Measurements from ENCODE around the gene GJA5.
"Not testable (repeated sequence)": the region's sequence is repeated elsewhere in the genome, so short reads cannot be mapped to it uniquely, and the experiment has no call there.

Gene GJA5

DNA sequence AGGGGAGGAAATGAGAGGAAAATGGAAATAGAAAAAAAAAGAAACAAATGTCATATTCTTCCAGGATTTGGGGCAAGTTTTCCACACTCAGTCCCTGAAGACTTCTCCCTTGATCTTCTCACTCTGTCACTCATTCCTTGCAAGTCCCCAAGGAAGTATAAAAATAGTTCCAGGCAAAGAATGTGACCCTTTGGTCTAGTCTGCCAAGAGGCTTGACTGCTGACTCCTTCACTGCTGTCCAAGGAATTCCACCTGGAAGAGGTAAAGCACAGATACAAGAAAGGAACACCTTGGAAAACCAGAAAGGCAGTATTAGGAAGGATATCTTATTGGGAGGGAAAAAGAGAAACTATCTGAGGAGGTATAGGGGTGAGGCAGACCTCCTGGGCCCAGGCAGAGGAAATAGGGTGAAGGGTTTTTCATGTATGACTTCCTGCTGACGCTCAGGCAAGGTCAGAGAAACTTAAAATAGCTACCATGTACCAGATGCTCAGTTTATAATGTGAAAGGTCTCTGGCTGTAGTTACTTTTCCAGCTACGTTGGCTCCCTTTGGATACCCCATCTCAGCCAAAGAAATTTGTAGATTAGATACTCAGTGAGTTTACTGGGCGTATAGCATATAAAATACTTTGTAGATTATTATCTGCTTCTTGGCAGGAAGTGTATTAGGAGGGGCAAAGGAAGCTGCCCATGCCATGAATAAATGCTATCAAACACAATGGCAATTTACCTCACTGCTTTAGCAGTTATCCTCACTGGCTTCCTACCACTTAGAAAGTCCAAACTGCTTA lies 2.0 kb upstream of the GJA5 start:
- DNase-seq: no peak

GRCh38 chr1:147758379-147759100 lies 1.9 kb downstream of the GJA5 start:
- no peak for DNase-seq

DNA sequence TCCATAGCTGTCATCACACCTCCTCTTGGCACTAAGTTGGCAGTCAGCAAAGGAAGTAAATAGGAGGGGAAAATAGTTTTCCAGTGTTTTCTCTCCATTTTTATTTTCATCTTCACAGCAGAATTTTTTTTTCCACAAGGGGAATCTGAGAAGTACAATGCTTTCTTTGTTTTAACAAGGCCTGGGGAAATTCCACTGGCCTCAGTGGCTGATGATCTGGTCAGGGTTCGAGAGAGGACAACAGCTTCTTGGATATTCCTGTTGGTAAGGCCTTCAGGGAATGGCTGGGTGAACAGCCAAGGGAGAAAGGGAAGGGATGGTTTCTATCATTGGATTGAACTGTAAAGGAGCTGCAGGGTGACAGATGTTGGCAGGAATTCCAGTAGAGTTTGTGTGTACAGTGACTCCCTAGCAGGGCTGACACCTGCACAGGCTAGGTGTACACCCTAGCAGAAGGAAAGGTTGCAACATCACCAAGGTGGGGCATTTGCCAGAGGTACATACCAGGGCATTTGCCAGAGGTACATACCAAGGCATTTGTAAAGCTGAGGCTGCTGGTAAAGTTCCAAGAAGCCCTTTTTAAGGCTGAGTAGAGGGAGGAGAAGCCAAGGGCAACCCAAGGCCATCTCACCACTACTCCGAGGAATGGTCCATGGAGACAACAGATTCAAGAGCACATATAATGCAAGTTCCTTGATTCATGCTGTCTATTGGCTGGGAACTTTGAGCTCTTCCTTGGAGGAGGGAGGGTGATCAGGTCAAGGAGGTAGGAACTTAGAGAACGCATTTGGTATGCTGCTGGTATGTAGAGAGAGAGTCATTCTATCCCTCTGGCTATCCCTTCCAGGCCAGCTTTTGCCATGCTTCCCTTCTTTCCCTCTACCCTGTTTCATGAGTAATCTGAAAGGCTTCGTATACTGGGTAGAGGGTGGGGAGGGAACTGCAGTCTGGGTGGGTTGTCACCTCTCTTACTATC lies 3.1 kb downstream of the GJA5 start:
- DNase-seq: no peak

GRCh38 chr1:147756341-147756740 lies 4.1 kb downstream of the GJA5 start:
- no peak for DNase-seq

- no peak for DNase-seq
Measured at GRCh38 chr1:147754661-147755060, 5.7 kb downstream of the GJA5 start.

DNA sequence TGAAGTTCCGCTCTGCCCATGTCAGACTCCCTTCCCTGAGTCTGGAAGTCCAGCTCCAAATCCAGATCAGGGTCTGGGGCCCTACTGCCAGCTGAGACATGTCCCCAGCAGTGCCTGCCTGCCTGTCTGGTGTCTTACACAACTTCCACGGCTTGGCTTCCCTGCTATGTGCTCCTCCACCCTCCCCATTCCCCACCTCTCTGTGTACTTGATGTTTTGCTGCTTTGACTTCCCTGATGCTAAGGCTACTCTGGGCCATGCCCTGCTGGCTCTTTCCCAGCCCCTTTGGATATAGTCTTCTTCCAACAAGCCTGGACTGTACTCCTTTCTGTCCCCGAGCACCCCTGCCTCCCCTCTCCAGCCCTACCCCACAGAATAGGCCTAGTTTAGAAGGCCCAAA lies 7.3 kb downstream of the GJA5 start:
- no peak for DNase-seq

GRCh38 chr1:147752511-147752910 lies 7.9 kb downstream of the GJA5 start:
- no peak for DNase-seq

- DNase-seq: no peak
Measured at GRCh38 chr1:147751346-147751745, 9.1 kb downstream of the GJA5 start.

DNA sequence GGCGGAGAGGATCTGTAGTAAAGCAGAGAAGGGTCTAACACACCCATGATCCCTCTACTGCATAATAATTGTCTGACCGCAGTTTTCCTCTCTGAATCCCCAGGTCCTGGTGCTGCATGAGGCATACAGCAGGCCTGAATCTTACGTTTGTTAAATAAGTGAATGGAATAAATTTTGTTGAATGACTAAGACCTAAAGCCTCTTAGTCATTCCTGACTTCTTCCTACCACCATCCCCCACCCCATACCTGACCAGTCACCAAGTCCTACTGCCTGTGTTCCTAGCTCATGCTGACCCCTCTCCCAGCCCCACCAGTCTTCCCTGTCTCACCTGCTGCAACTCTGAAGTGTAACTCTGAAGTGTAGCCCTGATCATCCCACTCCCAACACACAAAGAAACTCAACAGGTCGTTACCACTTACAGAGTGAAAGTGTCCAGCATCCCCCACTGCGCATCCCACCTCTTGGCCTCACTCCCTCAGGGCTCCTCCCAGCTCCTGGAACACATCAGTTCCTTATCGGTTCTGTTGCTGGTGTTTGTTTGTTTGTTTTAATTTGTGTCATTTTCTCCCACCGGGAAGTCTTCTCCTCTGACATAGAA lies 9.7 kb downstream of the GJA5 start:
- no peak for DNase-seq

DNA sequence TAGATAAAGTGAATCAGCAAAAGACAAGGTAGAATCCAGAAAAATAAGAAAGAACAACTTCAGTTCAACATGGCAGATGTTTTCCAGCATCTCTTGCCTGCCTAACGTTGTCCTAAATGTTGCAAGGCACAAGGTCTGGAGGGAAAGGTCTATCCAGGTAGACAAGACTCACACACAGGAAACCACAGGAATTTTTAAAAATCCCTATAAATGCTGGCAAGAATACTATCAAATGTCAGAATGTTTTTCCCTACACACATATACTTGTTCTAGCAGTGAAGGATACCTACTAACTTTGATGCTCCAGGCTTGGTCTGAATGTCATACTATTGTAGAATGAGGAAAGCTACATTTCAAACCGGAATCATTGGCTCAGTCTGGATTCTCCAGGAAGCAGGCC lies 10.6 kb downstream of the GJA5 start:
- DNase-seq: no peak

DNA sequence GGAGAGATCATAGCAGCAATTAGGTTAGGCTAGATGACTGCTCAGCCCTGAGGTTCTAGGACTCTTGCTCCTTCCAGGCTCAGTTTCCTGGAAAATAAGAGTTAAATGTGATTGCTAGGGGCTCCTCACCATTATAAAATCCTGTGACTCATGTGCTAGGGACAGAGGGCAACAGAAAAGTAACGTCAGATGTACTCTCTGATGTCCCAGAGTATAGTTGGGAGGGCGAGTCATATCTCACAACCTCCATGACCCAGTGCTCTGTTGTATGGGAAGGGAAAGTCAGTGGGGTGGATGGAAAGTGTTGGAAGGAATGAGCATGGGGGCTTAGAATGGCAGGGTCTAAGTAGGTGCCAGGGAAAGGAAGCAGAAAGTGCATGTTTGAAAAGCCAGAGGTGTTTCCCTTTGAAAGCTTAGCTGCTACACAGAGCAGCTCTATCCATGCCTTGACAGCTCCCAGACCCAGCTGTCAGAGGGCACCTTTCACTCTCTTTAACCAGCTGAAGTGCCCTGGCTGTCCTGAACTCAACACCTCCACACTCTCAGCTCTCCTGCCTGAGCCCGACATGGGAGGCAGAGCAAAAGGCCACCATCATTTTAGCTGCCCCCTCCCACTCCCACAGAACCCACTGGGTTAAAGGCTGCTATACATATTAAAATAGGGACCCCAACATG lies 11.6 kb downstream of the GJA5 start:
- peak; percentile 5 for DNase-seq

DNA sequence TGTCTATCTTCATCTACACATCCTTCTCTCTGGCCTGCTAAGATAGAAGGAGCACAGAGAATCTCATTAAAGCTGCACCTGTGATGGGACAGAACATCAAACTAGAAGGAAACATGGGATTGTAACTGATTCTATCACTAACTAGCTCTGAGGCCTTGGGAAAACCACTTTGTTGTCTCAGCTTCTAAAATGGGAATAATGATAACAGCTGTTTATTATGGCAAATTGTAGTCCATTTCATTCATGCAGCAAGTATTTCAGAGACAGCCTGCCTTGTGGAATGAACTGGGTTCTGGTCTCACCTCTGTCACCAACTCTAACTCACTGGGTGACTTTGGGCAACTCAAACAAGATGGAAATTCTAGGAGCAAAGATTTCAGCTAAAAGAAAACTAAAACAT lies 12.4 kb downstream of the GJA5 start:
- no peak for DNase-seq

GRCh38 chr1:147745271-147745670 lies 15.1 kb downstream of the GJA5 start:
- DNase-seq: no peak

DNA sequence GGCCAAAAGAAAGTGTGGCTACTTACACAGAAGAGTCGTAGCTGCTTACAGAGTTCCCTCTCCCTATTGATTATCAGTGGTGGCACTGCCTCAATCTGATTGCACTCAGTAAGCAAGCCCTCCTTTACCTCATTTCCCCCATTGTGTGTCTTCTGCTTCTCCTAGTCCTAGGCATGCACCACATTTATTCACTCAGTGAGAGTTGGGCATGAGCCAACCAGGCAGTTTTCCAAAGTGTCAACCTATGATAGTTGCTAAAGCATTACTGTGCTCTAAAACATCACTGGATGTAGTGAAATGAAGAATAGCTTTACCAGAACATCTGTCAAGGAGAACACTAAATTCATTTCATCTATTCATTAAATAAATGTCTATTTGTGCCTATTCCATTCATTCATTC lies 19.3 kb downstream of the GJA5 start:
- DNase-seq: no peak

- no peak for DNase-seq
Measured at GRCh38 chr1:147740391-147740790, 20.0 kb downstream of the GJA5 start.

DNA sequence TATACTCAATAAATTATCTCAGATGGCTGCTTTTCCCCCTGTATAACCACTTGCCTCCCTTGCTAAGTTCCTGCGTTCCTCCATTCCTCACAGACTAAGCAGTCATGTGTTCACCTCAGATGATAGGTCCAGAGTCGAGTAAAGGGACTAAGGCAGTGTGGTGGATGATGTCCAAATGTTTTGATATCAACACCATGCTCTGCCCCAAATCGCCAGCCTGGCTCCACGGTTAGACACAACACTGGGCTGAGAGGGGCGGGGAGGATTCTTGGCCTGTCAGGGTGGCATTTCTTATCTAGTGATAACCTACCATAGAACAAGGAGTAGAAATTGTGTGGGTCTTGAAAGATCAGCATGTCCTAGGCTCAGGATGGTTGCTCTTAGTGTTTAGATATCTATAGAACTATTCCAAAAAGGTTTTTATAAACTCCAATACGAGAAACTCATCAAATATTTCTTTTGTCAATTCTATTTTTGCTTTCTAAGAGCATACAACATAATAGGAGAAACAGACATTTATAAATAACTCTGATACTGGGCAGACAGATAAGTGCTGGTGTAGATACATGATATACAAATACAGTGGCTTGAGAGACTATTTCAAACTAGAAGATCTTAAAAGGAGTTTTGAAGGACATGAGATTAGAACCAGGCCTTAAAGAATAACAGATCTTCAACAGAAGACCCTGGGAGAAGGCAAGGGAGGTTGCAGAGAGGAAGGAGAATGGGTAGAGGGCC lies 21.5 kb downstream of the GJA5 start:
- no peak for DNase-seq

DNA sequence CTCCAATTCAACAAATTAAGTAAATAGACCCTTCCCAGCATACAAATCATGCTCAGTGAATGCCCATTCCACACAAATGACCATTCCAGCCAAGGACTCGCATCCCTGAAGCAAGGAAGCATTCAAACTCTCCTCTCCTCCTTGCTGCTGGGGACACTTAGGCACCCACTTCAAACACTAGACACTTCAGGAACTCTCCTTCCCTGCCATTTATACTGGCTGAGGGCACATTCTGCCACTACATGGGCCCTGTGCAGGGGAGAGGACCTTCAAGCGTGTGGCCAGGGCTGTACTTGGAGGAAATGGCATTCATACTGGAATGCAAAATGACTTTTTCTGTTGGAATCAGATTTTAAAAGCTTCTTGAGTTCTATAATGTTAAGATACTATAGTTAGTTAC lies 22.3 kb downstream of the GJA5 start:
- no peak for DNase-seq

DNA sequence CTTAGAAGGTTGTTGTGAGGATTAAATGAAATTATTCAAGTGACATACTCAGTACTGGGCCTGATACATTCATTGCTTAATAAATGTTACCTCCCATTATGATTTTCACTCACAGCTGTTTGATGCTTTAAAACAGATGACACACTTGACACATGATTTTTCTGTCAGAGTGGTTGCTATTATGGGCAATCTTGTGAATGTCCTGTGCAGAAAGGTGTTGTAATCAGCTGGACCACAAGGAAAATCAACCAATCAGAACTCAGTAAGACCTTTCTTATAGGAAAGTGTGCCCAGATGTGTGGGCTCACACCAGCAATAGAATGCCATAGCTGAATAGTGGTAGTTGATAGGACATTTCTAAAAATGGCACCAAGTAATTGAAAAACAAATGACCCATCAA lies 23.5 kb downstream of the GJA5 start:
- no peak for DNase-seq

DNA sequence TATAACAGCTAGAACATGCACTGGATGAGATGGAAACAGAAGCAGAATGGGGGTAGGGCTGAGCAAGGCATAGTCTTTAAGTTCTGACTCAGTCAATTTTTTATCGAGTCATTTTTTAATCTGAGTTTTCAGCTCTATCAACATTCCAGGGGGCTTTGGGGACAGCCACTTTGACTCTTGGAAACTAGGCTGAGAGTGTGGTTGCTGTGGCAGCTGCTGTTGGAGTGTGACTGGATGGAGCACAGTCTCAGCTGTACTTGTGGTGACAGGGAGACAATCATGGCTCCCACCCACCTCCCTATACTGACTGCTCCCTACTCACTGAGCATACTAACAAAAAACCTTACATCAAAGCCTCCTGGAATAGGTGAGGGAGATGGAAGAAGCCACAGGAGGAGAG lies 25.0 kb downstream of the GJA5 start:
- DNase-seq: no peak

- not testable (repeated sequence) for DNase-seq
Measured at GRCh38 chr1:147734291-147734841, 26.0 kb downstream of the GJA5 start.

DNA sequence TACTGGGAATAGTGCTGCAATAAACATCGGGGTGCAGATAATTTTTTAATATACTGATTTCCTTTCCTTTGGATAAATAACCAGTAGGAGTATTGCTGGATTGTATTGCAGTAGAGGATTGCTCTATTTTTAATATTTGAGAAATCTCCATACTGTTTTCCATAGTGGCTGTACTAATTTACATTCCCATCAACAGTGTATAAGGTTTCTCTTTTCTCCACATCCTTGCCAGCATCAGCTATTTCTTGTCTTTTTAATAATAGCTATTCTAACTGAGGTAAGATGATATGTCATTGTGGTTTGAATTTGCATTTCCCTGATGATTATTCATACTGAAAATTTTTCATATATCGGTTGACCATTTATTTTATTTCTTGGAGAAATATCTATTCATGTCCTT lies 31.1 kb downstream of the GJA5 start:
- DNase-seq: no peak

All from fibroblast of skin of back (primary cell).